ENCODE measurements around the gene MRLN.
"Not testable (repeated sequence)": the region's sequence is repeated elsewhere in the genome, so short reads cannot be mapped to it uniquely, and the experiment has no call there.

Gene MRLN

DNA sequence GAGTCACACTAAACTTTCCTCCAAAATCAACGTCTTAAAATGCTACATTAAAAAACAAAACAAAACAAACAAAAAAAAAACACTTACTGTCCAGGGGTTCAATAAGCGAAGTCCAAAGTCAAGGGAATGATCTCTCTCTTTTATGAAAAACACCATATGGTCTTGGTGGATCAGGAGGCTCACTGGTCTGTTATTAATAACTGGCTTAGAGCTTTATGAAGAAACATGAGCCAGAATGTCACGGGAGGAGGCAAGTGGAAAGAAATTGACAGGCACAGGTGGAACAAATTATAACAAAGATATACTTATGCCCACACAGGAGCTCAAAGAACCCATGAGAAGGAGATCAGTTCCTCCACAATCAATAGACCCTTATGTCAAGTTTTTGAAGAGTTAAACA, at the start of gene MRLN:
Gene MRLN, minus strand, starts transcription at position 189 of the 400 bp plus-strand sequence.
- DNase-seq = no peak

DNA sequence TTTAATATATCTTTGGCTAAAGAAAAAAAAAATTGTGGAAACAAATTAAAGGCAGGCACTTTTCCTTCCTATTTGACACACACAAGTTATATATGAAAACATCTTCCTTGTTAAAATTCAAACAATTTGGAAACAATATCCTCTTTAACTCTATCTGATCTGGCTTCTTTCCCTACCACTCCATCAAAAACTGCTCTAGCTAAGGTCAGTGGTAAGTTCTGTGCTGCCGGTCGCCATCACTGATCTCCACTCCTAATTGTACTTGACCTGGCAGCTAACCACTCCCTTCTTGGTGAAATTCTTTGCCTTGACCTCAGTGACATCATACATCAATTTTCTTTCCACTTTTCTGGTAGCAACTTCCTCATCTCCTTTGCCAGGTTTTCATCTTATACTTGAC, 47.9 kb upstream of the MRLN start:
- no peak for DNase-seq

DNA sequence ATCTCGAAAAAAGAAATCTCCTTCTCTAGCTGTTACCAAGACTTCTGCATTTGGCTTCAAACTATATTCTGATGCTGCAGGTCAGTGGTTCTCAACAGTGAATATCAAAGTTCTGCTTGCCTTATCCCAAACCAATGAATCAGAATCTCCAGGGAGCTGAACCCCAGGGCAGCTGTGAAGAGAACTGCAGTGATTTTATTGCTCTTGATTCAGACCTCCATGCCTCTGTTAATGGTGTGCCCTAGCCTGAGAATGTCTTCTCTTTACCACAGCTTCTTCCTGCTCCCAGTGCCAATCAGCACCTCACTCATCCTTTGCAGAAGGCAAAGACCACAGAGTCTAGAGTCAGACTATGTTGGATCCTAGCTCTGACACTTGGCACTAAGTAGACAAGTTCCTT, 46.2 kb upstream of the MRLN start:
- no peak for DNase-seq

DNA sequence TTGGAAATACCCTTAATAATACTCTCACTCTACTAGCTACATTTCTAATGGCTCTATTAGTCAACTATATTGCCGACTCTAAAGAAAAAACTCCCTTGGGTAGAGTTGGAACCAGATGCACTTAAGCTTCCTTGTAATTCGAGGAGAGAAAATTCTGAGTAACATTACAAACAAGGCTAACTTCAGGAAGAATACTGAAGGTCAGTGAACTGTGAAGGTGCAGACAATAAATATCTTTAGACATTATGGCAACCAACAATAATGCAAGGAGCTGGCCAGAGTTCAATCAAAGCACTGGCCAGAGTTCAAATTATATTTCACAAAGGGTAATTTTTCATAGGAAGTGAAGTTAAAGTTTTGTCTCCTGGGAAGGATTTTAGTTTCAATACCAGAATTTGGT, 40.7 kb upstream of the MRLN start:
- no peak for DNase-seq

DNA sequence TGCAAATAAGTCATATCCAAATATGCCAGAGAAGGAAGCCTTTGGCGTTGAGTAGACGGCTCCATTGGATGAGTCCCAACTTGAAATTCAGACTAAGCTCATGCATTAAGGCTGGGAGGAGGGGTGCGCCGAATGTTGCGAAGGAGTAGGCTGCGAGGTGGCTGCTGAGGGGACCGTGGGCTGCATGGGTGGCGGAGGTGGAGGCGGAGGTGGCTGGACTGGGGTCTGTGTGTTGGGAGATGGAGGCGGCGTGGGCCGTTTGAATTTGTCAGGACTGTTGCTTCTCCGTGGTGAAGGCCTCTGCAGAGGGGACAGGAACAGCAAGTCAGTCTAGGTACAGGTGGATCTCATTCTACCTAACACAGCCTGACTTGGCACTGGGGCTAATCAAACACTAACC, 39.6 kb upstream of the MRLN start:
- no peak for DNase-seq

DNA sequence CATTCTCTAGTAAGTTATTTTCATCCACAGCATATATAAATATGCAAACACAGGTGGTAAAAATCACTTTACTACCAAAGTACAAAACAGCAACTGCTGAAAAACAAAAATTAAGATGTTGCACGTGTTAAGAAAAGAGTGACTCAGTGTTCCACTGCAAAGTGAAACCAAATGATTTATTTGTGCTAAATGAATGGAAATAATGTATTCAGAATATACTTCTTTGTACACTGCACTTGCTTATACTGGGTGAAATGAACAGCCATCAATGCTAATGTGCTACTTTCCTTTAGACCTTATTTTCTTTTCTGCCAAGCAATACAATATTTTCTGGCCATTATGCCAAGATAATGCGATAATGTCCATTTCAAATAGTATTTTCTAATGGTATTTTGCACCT, 38.3 kb upstream of the MRLN start:
- DNase-seq = no peak

DNA sequence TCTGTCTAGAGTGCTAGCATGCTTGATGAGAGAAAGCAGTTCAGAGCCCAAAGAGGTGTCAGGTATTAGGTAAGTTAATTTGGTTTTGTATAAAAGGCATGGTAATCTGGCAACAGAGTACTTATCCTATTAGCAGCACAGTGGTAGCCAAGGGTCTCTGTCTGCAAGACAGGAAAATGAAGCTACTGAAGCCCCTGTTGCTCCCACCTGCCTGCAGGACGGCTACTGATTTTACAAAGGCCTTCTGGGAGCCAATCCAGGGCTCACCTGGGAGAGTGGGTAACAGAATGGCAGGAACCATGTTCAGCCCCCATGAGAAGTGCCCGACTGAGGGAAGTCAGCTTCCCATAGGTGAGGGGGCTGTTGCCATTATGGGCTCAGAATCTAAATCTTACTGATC, 36.8 kb upstream of the MRLN start:
- not testable (repeated sequence) for DNase-seq

DNA sequence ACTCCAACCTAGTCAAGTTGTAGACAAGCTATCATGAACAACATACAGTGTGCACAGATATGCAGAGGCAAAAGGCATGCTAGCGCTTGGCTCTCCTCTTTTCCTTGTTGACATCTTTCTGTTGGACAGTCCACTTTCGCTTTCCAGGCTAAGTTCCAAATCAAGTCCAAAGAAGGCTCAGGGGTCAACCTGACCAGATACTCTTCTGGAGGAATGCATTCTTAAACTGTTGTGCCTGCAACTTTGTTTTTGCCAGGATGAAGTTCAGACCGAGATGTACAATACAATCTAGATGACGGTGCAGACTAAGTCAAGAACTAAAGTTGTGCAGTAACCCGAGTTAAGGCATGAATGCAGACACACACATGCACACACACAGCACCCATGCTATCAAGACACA, 35.7 kb upstream of the MRLN start:
- not testable (repeated sequence) for DNase-seq

DNA sequence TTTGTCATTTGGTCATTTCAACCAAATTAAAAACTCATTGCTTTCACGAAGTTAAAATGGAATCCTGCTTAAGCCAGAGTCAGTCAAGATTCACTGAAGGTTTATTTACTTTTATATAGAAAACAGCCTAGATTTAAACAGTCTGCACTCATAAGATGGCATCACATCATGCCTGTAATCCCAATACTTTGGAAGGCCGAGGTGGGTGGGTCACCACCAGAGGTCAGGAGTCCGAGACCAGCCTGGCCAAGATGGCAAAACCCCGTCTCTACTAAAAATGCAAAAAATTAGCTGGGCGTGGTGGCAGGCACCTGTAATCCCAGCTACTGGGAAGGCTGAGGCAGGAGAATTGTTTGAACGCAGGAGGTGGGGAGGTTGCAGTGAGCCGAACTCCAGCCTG, 33.8 kb upstream of the MRLN start:
- DNase-seq = not testable (repeated sequence)

DNA sequence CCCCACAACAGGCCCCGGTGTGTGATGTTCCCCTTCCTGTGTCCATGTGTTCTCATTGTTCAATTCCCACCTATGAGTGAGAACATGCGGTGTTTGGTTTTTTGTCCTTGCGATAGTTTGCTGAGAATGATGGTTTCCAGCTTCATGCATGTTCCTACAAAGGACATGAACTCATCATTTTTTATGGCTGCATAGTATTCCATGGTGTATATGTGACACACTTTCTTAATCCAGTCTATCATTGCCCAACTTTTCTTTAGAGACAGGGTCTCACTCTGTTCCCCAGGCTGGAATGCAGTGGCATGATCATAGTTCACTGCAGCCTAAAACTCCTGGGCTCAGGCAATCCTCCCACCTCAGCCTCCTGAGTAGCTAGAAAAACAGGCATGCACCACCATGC, 32.2 kb upstream of the MRLN start:
- DNase-seq = not testable (repeated sequence)

DNA sequence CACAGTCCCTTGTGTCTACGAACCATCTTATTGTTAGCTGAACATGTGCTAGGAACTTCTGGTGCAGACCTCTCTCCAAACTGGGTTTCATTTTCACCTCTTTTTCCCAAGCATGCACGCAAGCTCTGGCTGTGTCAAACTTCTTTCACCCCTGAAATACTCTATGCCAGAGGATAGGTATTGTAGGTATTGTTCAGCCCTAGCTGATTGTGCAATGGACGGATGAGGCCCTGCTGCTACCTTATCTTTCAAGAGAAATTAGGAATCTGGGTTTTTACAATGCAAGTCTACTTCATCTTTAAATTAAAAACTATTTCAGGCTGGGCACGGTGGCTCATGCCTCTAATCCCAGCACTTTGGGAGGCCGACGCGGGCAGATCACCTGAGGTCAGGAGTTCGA, 28.3 kb upstream of the MRLN start:
- no peak for DNase-seq

DNA sequence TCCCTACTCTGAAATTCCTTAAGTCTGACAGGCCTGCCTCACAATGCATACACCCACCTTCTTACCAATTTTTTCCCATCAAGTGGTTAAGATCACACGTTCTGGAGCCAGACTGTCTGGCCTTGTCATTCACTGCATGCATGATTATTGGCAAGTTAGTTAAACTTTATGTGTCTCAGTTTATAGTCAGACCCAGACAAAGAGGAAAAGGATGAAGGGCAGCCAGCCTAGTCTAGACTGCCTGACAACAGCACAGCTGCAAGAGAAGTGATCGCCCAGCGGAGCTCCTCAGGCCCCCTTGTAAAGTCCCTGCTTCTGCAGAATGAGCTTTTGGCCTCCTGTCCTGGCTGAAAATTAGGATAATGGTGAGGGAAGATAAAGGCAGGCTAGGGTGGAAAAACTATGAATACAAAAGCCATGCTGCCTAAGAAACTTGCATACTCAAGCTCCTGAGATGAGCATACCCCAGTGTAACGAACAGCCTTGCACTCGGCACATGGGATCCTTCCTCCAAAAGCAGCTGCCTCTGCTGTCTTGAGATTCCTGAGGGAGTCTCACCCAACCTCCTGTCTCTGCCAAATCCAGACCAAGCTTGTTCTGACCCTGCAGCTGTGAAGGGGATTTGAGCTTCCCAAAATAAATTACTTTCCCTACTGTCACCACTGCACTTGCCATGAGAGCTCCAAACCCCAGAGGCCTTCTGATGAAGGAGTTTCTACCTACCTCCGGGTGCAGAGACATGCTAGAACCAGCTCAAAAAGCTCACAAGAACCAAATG, 26.7 kb upstream of the MRLN start:
- DNase-seq = no peak

DNA sequence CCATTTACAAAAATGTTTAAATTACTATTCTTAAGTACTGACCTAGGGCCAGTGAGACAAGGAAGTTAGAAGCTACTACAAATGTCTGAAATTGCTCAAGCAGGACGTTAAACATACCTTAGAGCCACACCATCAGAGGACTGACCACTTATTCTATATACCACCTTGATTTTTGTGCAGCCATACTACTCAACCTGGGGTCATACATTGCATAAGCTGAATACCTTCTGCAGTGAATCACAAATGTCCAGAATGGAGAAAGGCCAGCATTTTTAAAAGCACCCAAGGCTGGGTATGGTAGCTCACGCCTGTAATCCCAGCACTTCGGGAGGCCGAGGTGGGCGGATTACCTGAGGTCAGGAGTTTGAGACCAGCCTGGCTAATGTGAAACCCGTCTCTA, 21.2 kb upstream of the MRLN start:
- DNase-seq = no peak

DNA sequence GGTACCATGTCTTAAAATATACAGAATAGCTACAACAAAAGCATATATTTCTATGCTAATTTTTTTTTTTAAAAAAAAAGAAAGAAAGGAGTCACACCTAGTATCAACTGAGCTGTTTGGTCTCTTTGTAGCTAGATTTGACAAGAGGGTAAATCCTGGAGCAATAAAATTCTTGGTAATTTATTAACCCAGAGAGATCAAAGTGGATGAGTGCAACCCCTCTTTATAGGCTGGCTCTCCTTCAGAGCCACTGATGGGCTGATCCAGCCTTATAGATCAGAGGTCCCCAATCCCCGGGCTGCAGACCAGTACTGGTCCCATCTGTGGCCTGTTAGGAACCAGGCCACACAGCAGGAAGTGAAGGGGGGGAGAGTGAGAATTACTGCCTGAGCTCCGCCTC, 19.8 kb upstream of the MRLN start:
- DNase-seq = no peak

DNA sequence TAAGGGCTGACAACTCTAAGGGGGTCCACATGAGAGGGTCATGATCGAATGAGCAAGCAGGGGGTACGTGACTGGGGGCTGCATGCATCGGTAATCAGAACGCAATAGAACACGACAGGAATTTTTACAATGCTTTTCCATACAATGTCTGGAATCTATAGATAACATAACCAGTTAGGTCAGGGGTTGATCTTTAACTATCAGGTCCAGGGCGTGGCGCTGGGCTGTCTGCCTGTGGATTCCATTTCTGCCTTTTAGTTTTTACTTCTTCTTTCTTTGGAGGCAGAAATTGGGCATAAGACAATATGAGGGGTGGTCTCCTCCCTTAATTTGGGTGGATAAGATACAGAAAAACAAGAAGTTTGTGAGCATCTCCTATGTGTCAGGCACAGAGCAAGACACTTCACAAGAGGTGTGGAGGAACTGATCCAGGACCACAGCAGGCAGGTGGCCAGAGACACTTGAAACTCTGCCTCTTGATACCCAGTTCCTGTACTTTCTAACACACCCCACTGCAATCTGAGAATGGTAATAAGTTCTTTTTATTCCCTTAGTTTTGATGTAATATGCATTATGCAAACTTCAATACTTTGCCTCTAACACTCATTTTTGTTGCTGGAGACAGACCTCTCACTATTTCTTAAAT, 18.0 kb upstream of the MRLN start:
- no peak for DNase-seq

DNA sequence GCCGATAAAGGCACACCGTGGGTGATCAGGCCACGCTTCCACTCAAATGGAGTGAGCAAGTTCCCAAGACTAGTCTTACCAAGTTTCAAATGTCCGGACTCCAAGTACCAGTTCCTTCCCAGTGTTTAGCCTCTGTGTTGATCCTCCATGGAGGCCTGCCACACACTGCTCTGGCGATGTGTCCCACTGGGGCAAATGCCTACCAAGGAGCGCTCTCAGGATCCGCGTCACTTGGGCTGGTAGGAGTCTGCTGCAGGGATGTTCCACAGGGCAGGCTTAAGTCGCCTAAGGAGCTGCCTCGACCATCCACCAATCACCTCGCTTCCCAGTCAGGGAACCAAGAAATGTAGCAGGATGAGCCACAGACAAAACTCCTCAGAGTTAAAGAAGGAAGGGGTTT, 17.4 kb upstream of the MRLN start:
- no peak for DNase-seq

DNA sequence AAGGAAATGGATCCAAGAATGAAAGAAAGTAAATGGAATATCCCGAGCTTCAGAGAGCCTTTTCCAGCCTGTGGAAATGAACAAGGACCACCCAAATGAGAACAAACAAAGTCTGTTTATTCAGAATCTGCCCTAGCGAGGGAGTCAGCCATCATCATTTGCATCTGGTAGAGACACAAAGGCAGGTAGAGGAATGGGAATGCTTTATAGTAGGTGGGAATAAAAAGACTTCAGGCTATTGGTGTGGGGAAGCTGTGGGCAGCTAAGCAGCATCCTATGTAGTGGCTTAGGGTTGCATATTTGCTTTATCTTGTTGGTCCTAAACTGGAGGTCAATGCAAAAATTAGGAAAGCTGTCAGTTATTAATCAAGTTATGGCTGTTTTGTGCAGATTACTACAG, 9.2 kb upstream of the MRLN start:
- DNase-seq = no peak

DNA sequence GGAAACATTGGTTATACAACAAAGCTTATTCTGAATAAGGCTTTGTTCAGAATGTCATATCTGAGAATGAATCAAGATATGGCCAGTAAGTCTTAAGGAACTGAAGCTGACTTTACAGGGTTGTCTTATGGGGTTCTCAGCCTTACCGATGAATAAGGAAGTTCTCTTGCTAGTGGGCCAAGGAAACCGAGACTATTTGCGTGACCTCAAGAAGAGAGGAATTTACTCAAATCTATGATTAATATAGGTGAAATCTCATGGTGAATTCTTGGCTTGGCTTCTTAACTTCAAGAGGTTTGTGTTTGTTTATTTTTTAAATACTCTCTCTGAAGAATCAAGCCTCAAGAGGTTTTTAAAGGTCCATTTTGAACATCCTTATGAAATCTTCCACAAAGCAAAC, 4.7 kb upstream of the MRLN start:
- no peak for DNase-seq

DNA sequence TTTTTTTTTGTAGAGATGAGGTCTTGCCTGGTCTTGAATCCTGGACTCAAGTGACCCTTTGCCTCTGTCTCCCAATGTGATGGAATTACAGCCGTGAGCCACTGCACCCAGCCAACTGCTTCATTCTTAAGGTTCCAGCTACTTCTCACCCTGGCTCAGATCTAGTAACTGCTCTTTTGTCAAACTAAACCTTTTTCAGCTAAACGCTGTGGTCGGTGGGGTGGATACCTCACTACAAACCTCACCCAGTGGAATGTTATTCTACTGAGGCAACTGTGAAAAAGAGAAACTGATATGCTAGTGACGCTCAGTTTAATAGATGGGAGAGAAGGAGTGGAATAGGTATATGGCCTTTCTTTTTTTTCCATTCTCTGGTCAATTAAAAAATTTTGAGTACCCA, 1.7 kb upstream of the MRLN start:
- no peak for DNase-seq

DNA sequence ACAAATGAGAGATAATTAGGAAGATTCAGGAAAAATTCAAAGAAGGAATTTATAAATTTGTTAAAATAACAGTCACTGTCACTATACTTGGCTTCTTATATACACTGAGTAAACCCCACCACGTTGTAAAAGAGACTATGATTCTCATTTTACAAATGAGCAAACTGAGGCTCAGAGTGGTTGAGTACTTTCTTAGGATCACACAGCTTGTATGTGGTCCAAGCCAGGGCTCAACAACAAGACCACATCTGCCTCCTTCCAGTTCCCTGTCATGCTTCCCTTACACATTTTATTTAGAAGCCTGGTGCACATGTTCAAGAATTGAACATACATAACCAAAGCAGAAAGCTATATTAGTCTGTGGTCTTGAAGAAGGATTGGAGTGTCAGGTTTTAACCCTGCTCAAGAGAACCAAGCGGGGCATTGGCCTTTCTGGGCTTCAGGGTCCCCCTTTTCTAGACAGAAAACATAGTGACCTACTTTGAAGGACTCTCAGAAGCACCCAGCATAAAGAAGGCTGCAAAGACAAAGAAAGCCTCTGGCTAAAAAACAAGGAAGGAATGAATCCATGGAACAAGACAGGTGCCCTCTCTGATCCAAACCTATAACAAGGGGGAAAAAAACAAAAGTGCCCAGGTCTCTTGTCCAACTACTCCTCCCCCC, 846 bp downstream of the MRLN start:
- no peak for DNase-seq

DNA sequence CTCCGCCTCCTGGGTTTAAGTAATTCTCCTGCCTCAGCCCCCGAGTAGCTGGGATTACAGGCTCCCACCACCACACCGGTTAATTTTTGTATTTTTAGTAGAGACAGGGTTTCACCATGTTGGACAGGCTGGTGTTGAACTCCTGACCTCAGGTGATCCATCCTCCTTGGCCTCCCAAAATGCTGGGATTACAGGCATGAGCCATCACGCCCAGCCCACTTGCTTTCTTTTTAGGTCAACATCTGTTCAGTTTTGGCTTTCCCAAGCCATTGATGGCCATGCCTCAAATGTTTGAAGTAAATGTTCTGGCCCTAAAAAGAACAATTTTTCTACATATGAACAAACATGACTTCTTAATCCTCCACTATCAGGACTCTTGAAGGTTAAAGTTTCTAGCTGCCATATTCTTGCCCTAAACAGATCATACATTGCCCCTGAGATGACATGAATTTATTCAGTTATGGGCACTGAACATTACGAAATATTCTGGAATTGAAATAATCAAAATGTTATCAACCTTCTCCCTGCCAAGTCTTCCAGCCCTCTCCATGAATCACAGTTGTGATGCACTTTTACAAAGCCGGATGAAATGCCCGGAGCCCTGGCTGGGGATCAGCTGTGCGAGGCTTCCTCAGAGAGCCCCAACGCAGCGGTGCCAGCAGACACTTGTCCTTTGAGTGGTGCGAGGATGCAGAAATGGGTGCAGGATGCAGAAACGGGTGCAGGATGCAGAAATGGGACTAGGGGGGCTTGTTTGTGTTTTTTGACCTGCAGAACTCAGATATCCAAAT, 2.9 kb downstream of the MRLN start:
- DNase-seq = no peak

DNA sequence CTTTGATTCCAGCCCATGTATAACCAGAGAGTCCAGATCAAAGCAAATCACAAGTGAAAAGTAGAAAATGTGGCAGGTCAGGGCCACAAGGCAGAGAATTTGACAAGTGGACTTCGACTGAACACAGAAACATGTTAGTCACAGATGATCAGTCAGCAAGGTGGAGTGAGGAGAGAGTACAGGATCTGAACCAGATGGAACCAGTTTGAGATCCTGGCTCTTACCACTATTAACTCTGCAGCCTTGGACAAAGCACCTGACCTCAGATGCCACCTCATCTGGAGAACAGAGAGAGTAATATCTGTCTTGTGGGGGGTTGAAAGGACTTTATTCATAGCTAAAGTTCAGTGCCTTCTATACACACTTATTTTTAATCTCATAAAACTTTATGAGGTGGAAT, 4.4 kb downstream of the MRLN start:
- no peak for DNase-seq

DNA sequence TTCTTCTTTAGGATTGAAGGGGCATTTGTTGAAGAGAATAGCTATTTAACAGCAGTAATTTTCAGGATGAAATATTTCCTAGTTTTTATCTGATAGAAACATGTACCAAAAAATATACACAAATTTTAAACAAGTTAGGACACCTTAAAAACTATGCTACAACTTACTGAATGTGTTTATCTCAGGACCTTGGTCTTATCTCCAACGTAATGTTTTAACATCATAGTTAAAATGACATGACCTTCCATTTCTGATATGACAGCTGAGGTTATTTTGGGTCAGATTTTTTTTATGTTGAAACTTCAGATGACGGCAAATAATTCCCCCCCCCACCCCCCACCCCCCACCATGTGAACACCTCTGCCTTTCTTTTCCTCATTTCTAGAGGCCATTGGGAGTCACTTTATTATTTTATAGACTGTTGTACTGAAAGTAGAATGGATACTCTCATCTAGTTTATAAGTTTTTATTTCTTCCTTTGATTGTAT, 8.0 kb downstream of the MRLN start:
- no peak for DNase-seq

Measured in NCI-H1105 (cell line).